K562 (cell line): Measurements from ENCODE around the gene SLC6A8. TPM values are rescaled to one million over a fixed set of nuclear protein-coding genes. Genes with fewer than 3 reads are reported as not detected.

Experiments used
- ATAC-seq: fragments of 200-7000 bp; cut with Tn5 transposase; 3 replicates; pipeline ENCODE4 v1.9.1; 2020; ENCODE audit warnings: moderate library complexity
- BruUV-seq: library from RNA; stranded (reverse); fragments of 400-500 nt; replicated peaks from 2 replicates; lab custom pipeline; 2021; lab: Mats Ljungman, UMichigan
- CTCF ChIA-PET: fragments of 300-600 bp; formaldehyde crosslinking; extraction: SDS; loops from one replicate; lab custom pipeline; 2021; ENCODE audit warnings: low intra/inter-chr PET ratio; lab: Yijun Ruan, JAX
- POLR2A ChIA-PET: fragments of 300-600, 350-650 bp; sonication (Branson Sonifier 250); formaldehyde crosslinking; extraction: SDS; loops from one replicate; lab custom pipeline; 2021; ENCODE audit warnings: antibody characterized with exemption, inconsistent platforms; lab: Yijun Ruan, JAX
- DNase-seq, 4 experiments: peaks; one replicate each; pipeline versions ENCODE4 v3.0.0 to v3.0.0-alpha.2; 2011 to 2018; ENCODE audit warnings: low spot score in 3 of 4, mixed read lengths in 3 of 4; ENCODE audit errors: extremely low read depth in 1 of 4
- FAIRE-seq: peaks from 2 replicates; lab custom pipeline; 2011; peaks lifted over from hg19 to GRCh38; lab: Jason Lieb, UNC
- H2AFZ ChIP-seq: 2 replicates; pipeline ENCODE4 v1.6.0; 2011; ENCODE audit warnings: low read depth, low read length, control low read depth, inconsistent platforms
- H3K27ac ChIP-seq: fragments of 200-600 bp; 3 replicates; pipeline ENCODE4 v1.8.0; 2011; ENCODE audit warnings: low read depth, mild to moderate bottlenecking, control low read depth, inconsistent platforms, low read length, moderate library complexity, mixed read lengths; ENCODE audit errors: extremely low read depth
- H3K27me3 ChIP-seq, 2 experiments: fragments of 300-600 bp in 1 of 2; 2 replicates in 1 of 2; 3 replicates in 1 of 2; pipeline versions ENCODE4 v1.6.0 to v1.8.0; 2011; ENCODE audit warnings: inconsistent platforms in 2 of 2, low read length in 2 of 2, mild to moderate bottlenecking in 1 of 2, mixed read lengths in 1 of 2, moderate library complexity in 1 of 2; ENCODE audit not compliant: control insufficient read depth in 2 of 2, insufficient read depth in 2 of 2
- H3K36me3 ChIP-seq: fragments of 300-600 bp; 3 replicates; pipeline ENCODE4 v1.8.0; 2011; ENCODE audit warnings: mild to moderate bottlenecking, low read length, inconsistent platforms; ENCODE audit not compliant: control insufficient read depth, insufficient read depth
- H3K4me1 ChIP-seq, 2 experiments: fragments of 200-600 bp in 1 of 2; replicated peaks in 1 of 2; 2 replicates in 1 of 2; 3 replicates in 1 of 2; pipeline versions ENCODE4 v1.5.1 to v1.8.0; 2011; ENCODE audit warnings: inconsistent platforms in 2 of 2, low read length in 2 of 2, mild to moderate bottlenecking in 1 of 2, mixed read lengths in 1 of 2, moderate library complexity in 1 of 2; ENCODE audit not compliant: control insufficient read depth in 2 of 2, insufficient read depth in 2 of 2
- H3K4me2 ChIP-seq: 2 replicates; pipeline ENCODE4 v1.6.1; 2011; ENCODE audit warnings: low read length, control low read depth, inconsistent platforms, mixed read lengths; ENCODE audit not compliant: insufficient read depth
- H3K4me3 ChIP-seq: fragments of 200-600 bp; sonication (generic), shearing (Covaris generic); 2 replicates; pipeline ENCODE4 v1.5.1; 2016; ENCODE audit warnings: control low read depth, inconsistent platforms
- H3K79me2 ChIP-seq: fragments of 200-600 bp; 3 replicates; pipeline ENCODE4 v1.8.0; 2011; ENCODE audit warnings: low read length, inconsistent platforms; ENCODE audit not compliant: control insufficient read depth, insufficient read depth
- H3K9ac ChIP-seq, 2 experiments: 2 replicates each; pipeline versions ENCODE4 v1.6.0 to v1.6.1; 2011; ENCODE audit warnings: low read depth in 2 of 2, low read length in 2 of 2, control low read depth in 1 of 2, inconsistent platforms in 1 of 2, mild to moderate bottlenecking in 1 of 2, mixed read lengths in 1 of 2; ENCODE audit not compliant: insufficient read depth in 1 of 2
- H3K9me1 ChIP-seq: one replicate; pipeline ENCODE4 v1.6.0; 2011; ENCODE audit warnings: inconsistent platforms, mild to moderate bottlenecking, low read length, moderate library complexity; ENCODE audit not compliant: control insufficient read depth, insufficient read depth
- H3K9me3 ChIP-seq: replicated peaks from 2 replicates; pipeline ENCODE4 v1.5.1; 2011; ENCODE audit warnings: low read depth, low read length, inconsistent platforms; ENCODE audit not compliant: control insufficient read depth, insufficient read depth
- H4K20me1 ChIP-seq: replicated peaks from 2 replicates; pipeline ENCODE4 v1.6.1; 2011; ENCODE audit warnings: low read length, inconsistent platforms, mixed read lengths; ENCODE audit not compliant: control insufficient read depth, insufficient read depth
- ARID4B ChIP-seq: sonication (generic); formaldehyde crosslinking; IDR thresholded peaks from 2 replicates; pipeline ENCODE4 v1.8.0; 2022; ENCODE audit warnings: mild to moderate bottlenecking, missing genetic modification reagents
- CCNT2 ChIP-seq: IDR thresholded peaks from 2 replicates; pipeline ENCODE4 v1.6.1; 2011; ENCODE audit warnings: borderline replicate concordance, low read depth, mild to moderate bottlenecking, moderate library complexity, mixed read lengths, low read length; ENCODE audit not compliant: insufficient read length; ENCODE audit errors: extremely low read depth
- MAFG ChIP-seq: fragments of 450-650 bp; conservative IDR thresholded peaks from 2 replicates; pipeline ENCODE4 v1.6.1; 2016; ENCODE audit warnings: missing genetic modification characterization, missing compliant biosample characterization
- MAX ChIP-seq: sonication (generic); formaldehyde crosslinking; IDR thresholded peaks from 2 replicates; pipeline ENCODE4 v1.9.0; 2022; ENCODE audit warnings: mild to moderate bottlenecking, missing genetic modification reagents
- NRF1 ChIP-seq, 2 experiments: fragments of 450-650 bp; IDR thresholded peaks in 1 of 2; conservative IDR thresholded peaks in 1 of 2; 2 replicates each; pipeline ENCODE4 v1.6.1; 2014; ENCODE audit warnings: mild to moderate bottlenecking in 2 of 2
- PKNOX1 ChIP-seq: fragments of 450-650 bp; IDR thresholded peaks from 2 replicates; pipeline ENCODE4 v1.6.1; 2016
- PTBP1 ChIP-seq: fragments of 200-400 bp; formaldehyde crosslinking; IDR thresholded peaks from 2 replicates; pipeline ENCODE4 v1.6.1; 2017; ENCODE audit warnings: low read depth, low read length
- TEAD1 ChIP-seq, 2 experiments: fragments of 450-650 bp in 1 of 2; sonication (generic) in 1 of 2; formaldehyde crosslinking; IDR thresholded peaks; 2 replicates each; pipeline versions ENCODE4 v1.4.0 to v1.8.0; 2020 to 2022; ENCODE audit warnings: mild to moderate bottlenecking in 2 of 2, missing genetic modification reagents in 1 of 2
- TFAP4 ChIP-seq: sonication (generic); formaldehyde crosslinking; IDR thresholded peaks from 2 replicates; pipeline ENCODE4 v1.8.0; 2022; ENCODE audit warnings: missing genetic modification reagents, mild to moderate bottlenecking, moderate library complexity, borderline replicate concordance
- ZBTB12 ChIP-seq: fragments of 250-450 bp; sonication (Bioruptor Pico); IDR thresholded peaks from 2 replicates; pipeline ENCODE4 v1.4.0; 2020
- ZNF668 ChIP-seq: fragments of 250-450 bp; sonication (Bioruptor Pico); IDR thresholded peaks from 2 replicates; pipeline ENCODE4 v1.8.0; 2022; ENCODE audit warnings: mild to moderate bottlenecking, inconsistent platforms
- WGBS: fragments of 100-300 bp; shearing (Covaris generic); methylation state at CpG from one replicate; pipeline ENCODE4 v1.1.6; 2016; ENCODE audit warnings: low coverage, mixed read lengths; ENCODE audit not compliant: insufficient coverage; ENCODE audit errors: missing lambda C conversion rate; 5-methylcytosine and 5-hydroxymethylcytosine counted together
- in situ Hi-C: fragments of 300-500 bp; cut with MboI; formaldehyde crosslinking; loops from 4 replicates; pipeline ENCODE4 v1.15.0; 2018; ENCODE audit warnings: inconsistent platforms, mixed read lengths
- intact Hi-C: fragments of 100-400 bp; cut with micrococcal nuclease; formaldehyde crosslinking; loops from 2 replicates; pipeline ENCODE4 v1.14.2; 2022
- polyA plus RNA-seq, 8 experiments: library from polyadenylated mRNA; depleted of rRNA in 4 of 8; stranded (reverse) in 5 of 8; unstranded in 3 of 8; fragments of >200 nt; fragmentation: Nextera tagmentation in 2 of 8; fragmentation: Illumina TruSeq in 1 of 8; extraction: Ambion mirVana in 2 of 8; extraction: Trizol in 1 of 8; gene quantifications; 2 replicates each; pipeline versions ENCODE4 v1.2.1 to v1.2.3, GENCODE V29; 2011 to 2014; ENCODE audit warnings: inconsistent platforms in 1 of 8, missing spikeins in 1 of 8
- total RNA-seq, 7 experiments: library from RNA; depleted of rRNA in 6 of 7; stranded (reverse); fragments of >200 nt in 6 of 7; fragmentation: Illumina TruSeq in 2 of 7; extraction: Trizol in 2 of 7; gene quantifications; 2 replicates each; pipeline versions ENCODE4 v1.2.1 to v1.2.3, GENCODE V29; 2011 to 2021; ENCODE audit warnings: low replicate concordance in 1 of 7

The SLC6A8 gene
- total and polyA plus RNA-seq, 9 of the 15 experiments (the other 6 are each of a cell fraction or from before 2014, with no cell fraction given) = 0.68 to 144 (median 34.3) TPM

- BruUV-seq = no TSS peak
- H3K4me3 ChIP-seq = peak overlapping the region; percentile 19
- intact Hi-C loops (no loop called here), in situ Hi-C loops (no loop called here)
- ChIA-PET CTCF (interaction anchor here (0.5 to 1.2 kb wide), 2 partner anchors 23 to 311 kb away, joined by 3 to 5 read pairs; no protein-coding TSS in a partner anchor), POLR2A (interaction anchor here (0.6 to 0.7 kb wide), 2 partner anchors 49 to 58 kb away, joined by 3 read pairs; no protein-coding TSS in a partner anchor)
- no peaks in the 10 kb centered on the region for H3K79me2 ChIP-seq
- H3K9me1 ChIP-seq = no peaks in the 10 kb centered on the region
- ATAC-seq (peak; percentile 46; the same call in 2 of the 3 replicates), FAIRE-seq (no peak), DNase-seq (peak; percentile 61 to 78 (median 74))
- H3K4me2 ChIP-seq = peak overlapping the region; percentile 60
- no peaks in the 10 kb centered on the region for H3K9me3 ChIP-seq
- H3K9ac ChIP-seq = peak overlapping the region; percentile 30 to 74; a peak in 3 of 4 replicates
- H3K36me3 ChIP-seq = no peaks in the 10 kb centered on the region
- WGBS = 13% methylated on average over 27 of the region's 84 CpGs
- H3K27me3 ChIP-seq = peaks cover 0 to 6% of the 10 kb centered on the region in 2 experiments; a peak in 1 of 5 replicates
- H4K20me1 ChIP-seq = no peaks in the 10 kb centered on the region
- no peak overlapping the region for H3K27ac ChIP-seq
- peak overlapping the region; percentile 94 for H2AFZ ChIP-seq
- H3K4me1 ChIP-seq = peaks cover 7 to 74% of the 10 kb centered on the region in 2 experiments; a peak in 3 of 5 replicates
- no peak; the same call in 1 of the 2 replicates for TF ChIP-seq ARID4B (CRISPR knock-in tag)
- no peak for TF ChIP-seq ZNF668
- TF ChIP-seq TEAD1 (CRISPR knock-in tag; IDR thresholded peaks at IDR 0.05) = no peak; a peak in 1 of 4 replicates
- TF ChIP-seq ZBTB12 (CRISPR knock-in tag) = no peak
- TF ChIP-seq PTBP1 = no peak
- peak; percentile 31 for TF ChIP-seq CCNT2
- no peak for TF ChIP-seq MAFG
- no peak for TF ChIP-seq PKNOX1
- TF ChIP-seq TFAP4 = peak; percentile 41; the same call in 1 of the 2 replicates
- TF ChIP-seq NRF1 (conservative IDR thresholded peaks at IDR 0.05 in 1 of 2, IDR thresholded peaks at IDR 0.05 in 1 of 2) = no peak
- peak; percentile 77 for TF ChIP-seq MAX (CRISPR knock-in tag)
Measured at GRCh38 chrX:153643431-153644351, 44.0 kb upstream of the SLC6A8 start.
